Mucosa of descending colon (tissue), 3 donors: ENCODE results near the gene RPTN. TPM values are rescaled to one million over a fixed set of nuclear protein-coding genes. Genes with fewer than 3 reads are reported as not detected.

Experiments
- ATAC-seq: fragments of 200-7000 bp; cut with Tn5 transposase; one replicate; pipeline ENCODE4 v1.9.1; 2020; ENCODE audit warnings: mild to moderate bottlenecking, moderate library complexity
- DNase-seq, 3 donors: peaks; one replicate each; pipeline ENCODE4 v3.0.0-alpha.2; 2020
- H3K36me3 ChIP-seq: fragments of 200-600 bp; one replicate; pipeline ENCODE4 v1.8.0; 2021; ENCODE audit warnings: low read depth, mild to moderate bottlenecking
- H3K4me1 ChIP-seq: fragments of 200-600 bp; one replicate; pipeline ENCODE4 v1.8.0; 2021; ENCODE audit warnings: low read depth, mild to moderate bottlenecking
- H3K4me3 ChIP-seq: fragments of 200-600 bp; one replicate; pipeline ENCODE4 v1.8.0; 2021; ENCODE audit warnings: mild to moderate bottlenecking
- H3K9me3 ChIP-seq: fragments of 200-600 bp; one replicate; pipeline ENCODE4 v1.8.0; 2021; ENCODE audit warnings: mild to moderate bottlenecking
- CTCF ChIP-seq: fragments of 200-600 bp; IDR thresholded peaks from one replicate; pipeline ENCODE4 v1.8.0; 2022; ENCODE audit warnings: antibody characterized with exemption, mild to moderate bottlenecking
- intact Hi-C, 2 donors: fragments of 100-400 bp; cut with DNase I in 1 of 2; cut with micrococcal nuclease in 1 of 2; formaldehyde crosslinking; loops; one replicate each; pipeline versions ENCODE4 v1.11.0 to v1.11.1; 2022; cut with DNase I, micrococcal nuclease
- total RNA-seq, 3 donors: library from RNA; stranded (reverse); fragmentation: NEBNext Ultra II Directional in 2 of 3; extraction: Animal tissue kit (Norgen Biotek cat#: 25700) in 2 of 3; gene quantifications; one replicate each; pipeline versions ENCODE4 v1.2.1 to v1.2.4, GENCODE V29; 2021 to 2023
- donor health status: DM: no; HTN: no; CAD: no; lungs with moderate emphysema.
- donor health status: DM: no; HTN: no; CAD: no.
- donor health status: DM: no; HTN: yes; CAD: no.

Gene RPTN
- total RNA-seq, 3 donors from 2014 or later = not detected

- H3K4me1 ChIP-seq = no peaks in the 10 kb centered on the region
- H3K36me3 ChIP-seq = no peaks in the 10 kb centered on the region
- no peaks in the 10 kb centered on the region for H3K9me3 ChIP-seq
- no peak for TF ChIP-seq CTCF
- intact Hi-C loops = no loop called here
- ATAC-seq (no peak), DNase-seq (no peak)
- no peak overlapping the region for H3K4me3 ChIP-seq
Measured at GRCh38 chr1:152127673-152128072, 31.4 kb downstream of the RPTN start.

GRCh38 chr1:152125834-152126443 is 33.1 kb downstream of the RPTN start:
- no peaks in the 10 kb centered on the region for H3K4me1 ChIP-seq
- intact Hi-C loops = no loop called here
- H3K4me3 ChIP-seq = no peak overlapping the region
- ATAC-seq (no peak), DNase-seq (no peak)
- TF ChIP-seq CTCF = no peak
- no peaks in the 10 kb centered on the region for H3K36me3 ChIP-seq
- H3K9me3 ChIP-seq = no peaks in the 10 kb centered on the region

GRCh38 chr1:152118915-152119314 is 40.1 kb downstream of the RPTN start:
- no peaks in the 10 kb centered on the region for H3K4me1 ChIP-seq
- intact Hi-C loops = no loop called here
- no peaks in the 10 kb centered on the region for H3K9me3 ChIP-seq
- DNase-seq (no peak), ATAC-seq (no peak)
- no peak for TF ChIP-seq CTCF
- H3K4me3 ChIP-seq = no peak overlapping the region
- no peaks in the 10 kb centered on the region for H3K36me3 ChIP-seq

- TF ChIP-seq CTCF = no peak
- H3K4me1 ChIP-seq = peaks cover 24% of the 10 kb centered on the region
- no peaks in the 10 kb centered on the region for H3K9me3 ChIP-seq
- ATAC-seq = no peak
- H3K4me3 ChIP-seq = no peak within 1 kb of the TSS
- H3K36me3 ChIP-seq = no peaks in the 10 kb centered on the region
- intact Hi-C loops = no loop called here
- no peak for DNase-seq
Measured at GRCh38 chr1:152115344-152115743, 43.7 kb downstream of the RPTN start, which contains the start of gene TCHH. Gene TCHH, minus strand, starts transcription at chr1:152115444. Its CDS starts 1,364 bp downstream, at chr1:152114080.

GRCh38 chr1:152112885-152113432 is 46.1 kb downstream of the RPTN start:
- Histone ChIP-seq H3K4me3 (no peak overlapping the region), H3K4me1 (peaks cover 45% of the 10 kb centered on the region)
- intact Hi-C loops = no loop called here

More at GRCh38 chr1:152112885-152113432, 46.1 kb downstream of the RPTN start:
- no peak for DNase-seq
- no peak for TF ChIP-seq CTCF
- no peak for ATAC-seq
- Histone ChIP-seq H3K36me3 (no peaks in the 10 kb centered on the region), H3K9me3 (no peaks in the 10 kb centered on the region)
